DND-41 (cell line): ENCODE measurements around the gene PLXNB3.

Source experiments
- ATAC-seq: fragments of 200-7000 bp; cut with Tn5 transposase; 3 replicates; pipeline ENCODE4 v1.9.1; 2021; ENCODE audit warnings: low read depth; ENCODE audit not compliant: insufficient read depth
- DNase-seq: peaks from one replicate; pipeline ENCODE4 v3.0.0-alpha.2; 2020
- H2AFZ ChIP-seq: 2 replicates; pipeline ENCODE4 v1.6.0; 2012; ENCODE audit warnings: low read depth, low read length
- H3K27ac ChIP-seq: 2 replicates; pipeline ENCODE4 v1.5.1; 2012; ENCODE audit warnings: low read length, inconsistent platforms
- H3K27me3 ChIP-seq: fragments of 200-600 bp; sonication (generic); 2 replicates; pipeline ENCODE4 v1.6.0; 2012; ENCODE audit warnings: low read length, mild to moderate bottlenecking, inconsistent platforms; ENCODE audit not compliant: insufficient read depth, poor library complexity
- H3K36me3 ChIP-seq: 2 replicates; pipeline ENCODE4 v1.5.1; 2012; ENCODE audit warnings: low read length, inconsistent platforms; ENCODE audit not compliant: insufficient read depth
- H3K4me1 ChIP-seq: 2 replicates; pipeline ENCODE4 v1.5.1; 2012; ENCODE audit warnings: mild to moderate bottlenecking, low read length; ENCODE audit not compliant: insufficient read depth
- H3K4me2 ChIP-seq: 2 replicates; pipeline ENCODE4 v1.6.0; 2012; ENCODE audit warnings: mild to moderate bottlenecking, moderate library complexity, low read length, inconsistent platforms; ENCODE audit not compliant: insufficient read depth
- H3K4me3 ChIP-seq, 2 experiments: fragments of 200-600 bp in 1 of 2; shearing (Covaris generic) in 1 of 2; 2 replicates each; pipeline ENCODE4 v1.5.1; 2012 to 2016; ENCODE audit warnings: inconsistent platforms in 2 of 2, low read length in 2 of 2, mild to moderate bottlenecking in 2 of 2, low read depth in 1 of 2, moderate library complexity in 1 of 2
- H3K79me2 ChIP-seq: 2 replicates; pipeline ENCODE4 v1.6.0; 2012; ENCODE audit warnings: low read length, inconsistent platforms; ENCODE audit not compliant: insufficient read depth
- H3K9ac ChIP-seq: 2 replicates; pipeline ENCODE4 v1.6.0; 2012; ENCODE audit warnings: low read depth, mild to moderate bottlenecking, inconsistent platforms, low read length, moderate library complexity
- H3K9me3 ChIP-seq: 2 replicates; pipeline ENCODE4 v1.5.1; 2012; ENCODE audit warnings: low read length, moderate library complexity, mild to moderate bottlenecking, inconsistent platforms; ENCODE audit not compliant: insufficient read depth, severe bottlenecking
- H4K20me1 ChIP-seq: 2 replicates; pipeline ENCODE4 v1.6.0; 2012; ENCODE audit warnings: low read length; ENCODE audit not compliant: insufficient read depth
- CTCF ChIP-seq: IDR thresholded peaks from 2 replicates; pipeline ENCODE4 v1.5.1; 2012; ENCODE audit warnings: borderline replicate concordance, low read length, moderate library complexity, mild to moderate bottlenecking; ENCODE audit not compliant: poor library complexity, severe bottlenecking; ENCODE audit errors: extremely low read depth
- EZH2 ChIP-seq: IDR thresholded peaks from 3 replicates; pipeline ENCODE4 v1.6.1; 2012; ENCODE audit warnings: borderline replicate concordance, low read depth, mild to moderate bottlenecking, moderate library complexity, low read length, inconsistent platforms; ENCODE audit not compliant: severe bottlenecking

Gene PLXNB3

GRCh38 chrX:153776611-153777045, 12.6 kb downstream of the PLXNB3 start:
- ATAC-seq (no peak), DNase-seq (no peak)
- Histone ChIP-seq H3K4me3 (no peak overlapping the region), H3K36me3 (no peaks in the 10 kb centered on the region), H3K27me3 (no peaks in the 10 kb centered on the region), H3K27ac (no peak overlapping the region), H3K4me1 (no peaks in the 10 kb centered on the region), H3K9ac (no peak overlapping the region), H3K9me3 (no peaks in the 10 kb centered on the region), H3K4me2 (no peak overlapping the region), H4K20me1 (no peaks in the 10 kb centered on the region), H2AFZ (no peak overlapping the region), H3K79me2 (no peaks in the 10 kb centered on the region)
- TF ChIP-seq CTCF: no peak
- TF ChIP-seq EZH2: no peak

GRCh38 chrX:153777261-153778090, 13.4 kb downstream of the PLXNB3 start:
- no peak overlapping the region for H3K4me3 ChIP-seq
- ATAC-seq (no peak), DNase-seq (no peak)
- H3K9ac ChIP-seq: no peak overlapping the region
- no peaks in the 10 kb centered on the region for H3K4me1 ChIP-seq
- TF ChIP-seq EZH2 (no peak), CTCF (no peak)
- no peak overlapping the region for H2AFZ ChIP-seq
- H3K4me2 ChIP-seq: no peak overlapping the region
- H3K36me3 ChIP-seq: no peaks in the 10 kb centered on the region
- no peak overlapping the region for H3K27ac ChIP-seq
- H3K9me3 ChIP-seq: no peaks in the 10 kb centered on the region
- H3K27me3 ChIP-seq: no peaks in the 10 kb centered on the region
- no peaks in the 10 kb centered on the region for H4K20me1 ChIP-seq
- no peaks in the 10 kb centered on the region for H3K79me2 ChIP-seq

- Histone ChIP-seq H3K27ac (no peak overlapping the region), H3K4me3 (no peak overlapping the region), H3K36me3 (no peaks in the 10 kb centered on the region), H3K4me1 (no peaks in the 10 kb centered on the region), H3K79me2 (no peaks in the 10 kb centered on the region), H3K4me2 (no peak overlapping the region), H3K27me3 (no peaks in the 10 kb centered on the region), H4K20me1 (no peaks in the 10 kb centered on the region), H2AFZ (no peak overlapping the region), H3K9ac (no peak overlapping the region), H3K9me3 (no peaks in the 10 kb centered on the region)
- no peak for DNase-seq
- TF ChIP-seq CTCF (no peak), EZH2 (no peak)
- no peak for ATAC-seq
Measured at GRCh38 chrX:153778181-153778580, 14.1 kb downstream of the PLXNB3 start.
